Measurements from ENCODE around the gene SLIT1.
A peak's percentile ranks its signal among the peaks of the same experiment; 100 is the strongest.

Gene SLIT1

GRCh38 chr10:97025613-97026242 is 160.0 kb downstream of the SLIT1 start:
- DNase-seq (ENCODE audit: low read depth) = peak; percentile 84
- H3K4me3 ChIP-seq (ENCODE audit: low read depth, low read length) = no peak overlapping the region
- TF ChIP-seq CTCF (IDR thresholded peaks at IDR 0.05; ENCODE audit: insufficient read depth, low read depth, low read length, missing control alignments) = peak; percentile 79

- no peak overlapping the region for H3K4me3 ChIP-seq (ENCODE audit: low read depth, low read length)
- peak; percentile 38 for DNase-seq (ENCODE audit: low read depth)
- TF ChIP-seq CTCF (IDR thresholded peaks at IDR 0.05; ENCODE audit: insufficient read depth, low read depth, low read length, missing control alignments) = no peak
These were observed 161.3 kb downstream of the SLIT1 start for GRCh38 chr10:97024168-97025073.

GRCh38 chr10:97023401-97024167 is 162.2 kb downstream of the SLIT1 start:
- no peak for TF ChIP-seq CTCF (IDR thresholded peaks at IDR 0.05; ENCODE audit: insufficient read depth, low read depth, low read length, missing control alignments)
- no peak overlapping the region for H3K4me3 ChIP-seq (ENCODE audit: low read depth, low read length)
- DNase-seq (ENCODE audit: low read depth) = no peak

GRCh38 chr10:97022616-97023015 is 163.1 kb downstream of the SLIT1 start:
- DNase-seq (ENCODE audit: low read depth) = no peak
- TF ChIP-seq CTCF (IDR thresholded peaks at IDR 0.05; ENCODE audit: insufficient read depth, low read depth, low read length, missing control alignments) = no peak
- H3K4me3 ChIP-seq (ENCODE audit: low read depth, low read length) = no peak overlapping the region

GRCh38 chr10:97020452-97021400 is 165.0 kb downstream of the SLIT1 start:
- no peak overlapping the region for H3K4me3 ChIP-seq (ENCODE audit: low read depth, low read length)
- TF ChIP-seq CTCF (IDR thresholded peaks at IDR 0.05; ENCODE audit: insufficient read depth, low read depth, low read length, missing control alignments) = no peak
- no peak for DNase-seq (ENCODE audit: low read depth)

Measured in GM12865 (cell line).